Fibroblast of lung (primary cell): ENCODE data around the gene NAA15.

Experiments
- CTCF ChIP-seq, 2 donors: IDR thresholded peaks in 1 of 2; conservative IDR thresholded peaks in 1 of 2; 1 replicate in 1 of 2; 2 replicates in 1 of 2; pipeline ENCODE4 v1.5.1; 2011 to 2012; ENCODE audit warnings: low read length in 2 of 2, control low read depth in 1 of 2, inconsistent platforms in 1 of 2, low read depth in 1 of 2, mild to moderate bottlenecking in 1 of 2
- EZH2 ChIP-seq: IDR thresholded peaks from 2 replicates; pipeline ENCODE4 v1.5.1; 2012; ENCODE audit warnings: low read length, control low read depth, mild to moderate bottlenecking; ENCODE audit errors: missing control alignments

GRCh38 chr4:139454111-139455045 is 153.1 kb downstream of the NAA15 start, which contains the start of gene RAB33B:
- TF ChIP-seq CTCF (conservative IDR thresholded peaks at IDR 0.05 in 1 of 2, IDR thresholded peaks at IDR 0.05 in 1 of 2; ENCODE audit: low read depth in 1 of 2, low read length in 2 of 2), result no peak
- TF ChIP-seq EZH2, result no peak
